SK-N-SH (cell line): Measurements from ENCODE around the gene AKT2. TPM values are rescaled to one million over a fixed set of nuclear protein-coding genes. Genes with fewer than 3 reads are reported as not detected.

Experiments used
- CTCF ChIA-PET: fragments of 300-600, 350-600 bp; formaldehyde crosslinking; extraction: SDS; loops from one replicate; lab custom pipeline; 2021; lab: Yijun Ruan, JAX
- POLR2A ChIA-PET: fragments of 350-600 bp; sonication (Branson Sonifier 250); formaldehyde crosslinking; extraction: SDS; loops from one replicate; lab custom pipeline; 2020; ENCODE audit warnings: antibody characterized with exemption, inconsistent platforms; lab: Yijun Ruan, JAX
- DNase-seq: peaks from one replicate; pipeline ENCODE4 v3.0.0; 2012
- H2AFZ ChIP-seq: fragments of 200-600 bp; sonication (generic); 2 replicates; pipeline ENCODE4 v1.8.1; 2016; ENCODE audit warnings: antibody characterized with exemption, mild to moderate bottlenecking, low read depth
- H3F3A ChIP-seq: fragments of 200-600 bp; sonication (generic); replicated peaks from 2 replicates; pipeline ENCODE3; 2016; ENCODE audit warnings: antibody characterized with exemption, mild to moderate bottlenecking; ENCODE audit not compliant: insufficient read depth
- H3K27ac ChIP-seq, 2 experiments: fragments of 200-500 bp in 1 of 2; fragments of 200-600 bp in 1 of 2; sonication (Bioruptor generic) in 1 of 2; sonication (generic), shearing (Covaris generic) in 1 of 2; 2 replicates each; pipeline versions ENCODE4 v1.5.1 to v1.6.1; 2014 to 2016; ENCODE audit warnings: low read depth in 2 of 2, inconsistent platforms in 1 of 2, low read length in 1 of 2, mild to moderate bottlenecking in 1 of 2, mixed read lengths in 1 of 2
- H3K27me3 ChIP-seq: fragments of 200-600 bp; sonication (generic), shearing (Covaris generic); 2 replicates; pipeline ENCODE4 v1.6.1; 2016; ENCODE audit warnings: mixed run types; ENCODE audit not compliant: insufficient read depth
- H3K36me3 ChIP-seq, 2 experiments: fragments of 200-500 bp in 1 of 2; fragments of 200-600 bp in 1 of 2; sonication (Bioruptor generic) in 1 of 2; sonication (generic) in 1 of 2; replicated peaks in 1 of 2; 2 replicates each; pipeline versions ENCODE3 to v1.5.1; 2014 to 2016; ENCODE audit warnings: low read length in 1 of 2, mild to moderate bottlenecking in 1 of 2; ENCODE audit not compliant: insufficient read depth in 2 of 2, control insufficient read depth in 1 of 2
- H3K4me1 ChIP-seq, 2 experiments: fragments of 200-500 bp in 1 of 2; fragments of 200-600 bp in 1 of 2; sonication (Bioruptor generic) in 1 of 2; sonication (generic), shearing (Covaris generic) in 1 of 2; 2 replicates each; pipeline versions ENCODE4 v1.5.1 to v1.6.1; 2014 to 2016; ENCODE audit warnings: low read depth in 1 of 2, low read length in 1 of 2, mixed run types in 1 of 2; ENCODE audit not compliant: insufficient read depth in 2 of 2, control insufficient read depth in 1 of 2
- H3K4me2 ChIP-seq: fragments of 200-600 bp; sonication (generic), shearing (Covaris generic); 2 replicates; pipeline ENCODE4 v1.6.1; 2017; ENCODE audit warnings: mixed run types
- H3K4me3 ChIP-seq, 2 experiments: fragments of 200-500 bp in 1 of 2; fragments of 200-600 bp in 1 of 2; sonication (Bioruptor generic) in 1 of 2; sonication (generic), shearing (Covaris generic) in 1 of 2; 2 replicates each; pipeline versions ENCODE4 v1.5.1 to v1.8.1; 2014 to 2016; ENCODE audit warnings: low read depth in 2 of 2, inconsistent platforms in 1 of 2, low read length in 1 of 2, mild to moderate bottlenecking in 1 of 2, mixed read lengths in 1 of 2, moderate library complexity in 1 of 2
- H3K79me2 ChIP-seq: fragments of 200-600 bp; sonication (generic); 2 replicates; pipeline ENCODE4 v1.8.1; 2017; ENCODE audit warnings: mild to moderate bottlenecking; ENCODE audit not compliant: insufficient read depth
- H3K9ac ChIP-seq: fragments of 200-600 bp; sonication (generic); 2 replicates; pipeline ENCODE4 v1.6.1; 2017; ENCODE audit warnings: mixed run types
- H3K9me2 ChIP-seq: fragments of 200-600 bp; sonication (generic); 2 replicates; pipeline ENCODE4 v1.6.1; 2017; ENCODE audit warnings: mixed run types
- H3K9me3 ChIP-seq: fragments of 200-600 bp; sonication (generic); 2 replicates; pipeline ENCODE4 v1.6.1; 2017; ENCODE audit warnings: mixed run types, mild to moderate bottlenecking, moderate library complexity
- H4K20me1 ChIP-seq: fragments of 200-600 bp; sonication (generic); 2 replicates; pipeline ENCODE4 v1.6.1; 2017; ENCODE audit warnings: mild to moderate bottlenecking, mixed run types; ENCODE audit not compliant: insufficient read depth
- CHD2 ChIP-seq: fragments of 150-350 bp; IDR thresholded peaks from 2 replicates; pipeline ENCODE4 v1.6.1; 2018; ENCODE audit warnings: low read length; ENCODE audit not compliant: partially characterized antibody
- ELF1 ChIP-seq: IDR thresholded peaks from 2 replicates; pipeline ENCODE4 v1.4.0; 2012
- EP300 ChIP-seq, 2 experiments: IDR thresholded peaks; 2 replicates each; pipeline versions ENCODE4 v1.4.0 to v1.6.1; 2012; ENCODE audit warnings: borderline replicate concordance in 1 of 2, low read depth in 1 of 2, low read length in 1 of 2
- EZH2phosphoT487 ChIP-seq: fragments of 200-600 bp; sonication (generic); IDR thresholded peaks from 2 replicates; pipeline ENCODE4 v1.6.1; 2017; ENCODE audit warnings: low read depth, mixed run types, mild to moderate bottlenecking, antibody characterized with exemption, moderate library complexity, borderline replicate concordance
- FOSL2 ChIP-seq: IDR thresholded peaks from 2 replicates; pipeline ENCODE4 v1.4.0; 2012; ENCODE audit warnings: low read depth, mild to moderate bottlenecking, moderate library complexity, borderline replicate concordance
- GABPA ChIP-seq: IDR thresholded peaks from 2 replicates; pipeline ENCODE4 v1.4.0; 2012; ENCODE audit warnings: low read depth, mild to moderate bottlenecking
- GATA2 ChIP-seq: sonication (generic); formaldehyde crosslinking; IDR thresholded peaks from 2 replicates; pipeline ENCODE4 v1.5.0; 2020; ENCODE audit warnings: mild to moderate bottlenecking, missing genetic modification reagents
- JUND ChIP-seq: IDR thresholded peaks from 2 replicates; pipeline ENCODE4 v1.4.0; 2012
- MAX ChIP-seq: IDR thresholded peaks from 2 replicates; pipeline ENCODE4 v1.4.0; 2012; ENCODE audit warnings: low read depth
- MEF2A ChIP-seq: IDR thresholded peaks from 2 replicates; pipeline ENCODE4 v1.4.0; 2012; ENCODE audit warnings: low read depth, borderline replicate concordance
- MXI1 ChIP-seq: IDR thresholded peaks from 2 replicates; pipeline ENCODE4 v1.6.1; 2012; ENCODE audit warnings: mild to moderate bottlenecking, low read depth, low read length, improper control_type of control experiment
- NFIC ChIP-seq: IDR thresholded peaks from 2 replicates; pipeline ENCODE4 v1.4.0; 2012; ENCODE audit warnings: borderline replicate concordance
- PBX3 ChIP-seq: IDR thresholded peaks from 2 replicates; pipeline ENCODE4; 2012
- POLR2AphosphoS5 ChIP-seq: IDR thresholded peaks from 2 replicates; pipeline ENCODE4 v1.6.1; 2012; ENCODE audit warnings: low read depth, low read length
- RXRA ChIP-seq: IDR thresholded peaks from 2 replicates; pipeline ENCODE4 v1.4.0; 2012; ENCODE audit warnings: low read depth, mild to moderate bottlenecking, borderline replicate concordance
- SIN3A ChIP-seq: IDR thresholded peaks from 2 replicates; pipeline ENCODE4 v1.6.1; 2012; ENCODE audit warnings: low read depth, mild to moderate bottlenecking, low read length, moderate library complexity, borderline replicate concordance
- SMC3 ChIP-seq: IDR thresholded peaks from 2 replicates; pipeline ENCODE4 v1.6.1; 2012; ENCODE audit warnings: low read depth, low read length, improper control_type of control experiment
- TEAD4 ChIP-seq: IDR thresholded peaks from 2 replicates; pipeline ENCODE4 v1.4.0; 2012; ENCODE audit warnings: mild to moderate bottlenecking, borderline replicate concordance; ENCODE audit not compliant: insufficient read depth
- USF1 ChIP-seq: IDR thresholded peaks from 2 replicates; pipeline ENCODE4 v1.4.0; 2012; ENCODE audit warnings: low read depth, borderline replicate concordance
- YY1 ChIP-seq: IDR thresholded peaks from 2 replicates; pipeline ENCODE4 v1.4.0; 2012; ENCODE audit warnings: low read depth, mild to moderate bottlenecking
- WGBS: methylation state at CpG from one replicate; pipeline ENCODE4 v1.1.6; 2017; ENCODE audit warnings: low lambda C conversion rate; 5-methylcytosine and 5-hydroxymethylcytosine counted together
- polyA plus RNA-seq, 3 experiments: library from polyadenylated mRNA; depleted of rRNA; stranded (reverse); fragments of >200 nt; gene quantifications; 2 replicates each; pipeline ENCODE4 v1.2.3, GENCODE V29; 2012

AKT2 gene
- polyA plus RNA-seq, 1 of the 3 experiments (the other 2 are of a cell fraction): 99.8 TPM

- H3K36me3 ChIP-seq: peaks cover 0 to 13% of the 10 kb centered on the region in 2 experiments
- no peaks in the 10 kb centered on the region for H3K9me3 ChIP-seq
- CTCF ChIA-PET: interaction anchor here (1.0 kb wide), 1 partner anchor 12 kb away, joined by 3 read pairs; the partner anchor contains the start of gene TTC9B
- TF ChIP-seq EZH2phosphoT487 (no peak), GATA2 (CRISPR knock-in tag) (no peak), PBX3 (no peak), TEAD4 (no peak), RXRA (no peak), JUND (no peak), MXI1 (no peak), POLR2AphosphoS5 (no peak)
- peaks cover 17% of the 10 kb centered on the region for H3F3A ChIP-seq
- H3K9me2 ChIP-seq: no peaks in the 10 kb centered on the region
- peaks cover 0 to 8% of the 10 kb centered on the region in 2 experiments; a peak in 2 of 4 replicates for H3K4me1 ChIP-seq
- no peak for DNase-seq
- no peaks in the 10 kb centered on the region for H4K20me1 ChIP-seq
- H2AFZ ChIP-seq: no peak overlapping the region
- no peaks in the 10 kb centered on the region for H3K27me3 ChIP-seq
- H3K79me2 ChIP-seq: no peaks in the 10 kb centered on the region
- no peak overlapping the region for H3K4me3 ChIP-seq
- POLR2A ChIA-PET: no interaction called here
- 0 out of 2 replicates have a peak overlapping the region, but pooled peaks have one; percentile 41 for H3K4me2 ChIP-seq
- no peak overlapping the region for H3K9ac ChIP-seq
- H3K27ac ChIP-seq: peak overlapping the region in 1 of 2 experiments; percentile 11; a peak in 1 of 4 replicates
- 85% methylated on average over 4 of the region's 4 CpGs for WGBS
Measured at GRCh38 chr19:40229926-40230417, 55.2 kb downstream of the AKT2 start.

GRCh38 chr19:40229484-40229883 is 55.7 kb downstream of the AKT2 start:
- no peaks in the 10 kb centered on the region for H3K79me2 ChIP-seq
- POLR2A ChIA-PET: no interaction called here
- peaks cover 17% of the 10 kb centered on the region for H3F3A ChIP-seq
- peaks cover 0 to 8% of the 10 kb centered on the region in 2 experiments for H3K36me3 ChIP-seq
- no peaks in the 10 kb centered on the region for H3K27me3 ChIP-seq
- no peak for DNase-seq
- H3K9me3 ChIP-seq: no peaks in the 10 kb centered on the region
- 18% methylated on average over 3 of the region's 3 CpGs for WGBS
- no peaks in the 10 kb centered on the region for H3K9me2 ChIP-seq
- H3K9ac ChIP-seq: no peak overlapping the region
- H3K4me1 ChIP-seq: peaks cover 0 to 8% of the 10 kb centered on the region in 2 experiments; a peak in 2 of 4 replicates
- no peak overlapping the region for H3K4me3 ChIP-seq
- H4K20me1 ChIP-seq: no peaks in the 10 kb centered on the region
- no peak for TF ChIP-seq YY1
- peak; percentile 25; the same call in 1 of the 2 replicates for TF ChIP-seq FOSL2
- no peak for TF ChIP-seq SMC3
- TF ChIP-seq MEF2A: peak; percentile 59
- no peak for TF ChIP-seq NFIC
- 0 out of 2 replicates have a peak, but pooled peaks have one; percentile 3 for TF ChIP-seq JUND
- TF ChIP-seq CHD2: no peak
- TF ChIP-seq USF1: no peak
- TF ChIP-seq GABPA: no peak
- TF ChIP-seq ELF1: no peak
- peak; percentile 34; the same call in 1 of the 2 replicates for TF ChIP-seq PBX3
- no peak for TF ChIP-seq MAX
- TF ChIP-seq EP300 (IDR thresholded peaks at IDR 0.05; ENCODE audit: borderline replicate concordance in 1 of 2, low read depth in 1 of 2, low read length in 1 of 2): no peak
- TF ChIP-seq SIN3A: no peak
- TF ChIP-seq, all 33 proteins: peak for 4
- H2AFZ ChIP-seq: no peak overlapping the region
- CTCF ChIA-PET: interaction anchor here (0.6 kb wide), 1 partner anchor 66 kb away, joined by 3 read pairs; no protein-coding TSS in a partner anchor
- H3K4me2 ChIP-seq: 0 out of 2 replicates have a peak overlapping the region, but pooled peaks have one; percentile 41
- peak overlapping the region in 1 of 2 experiments; percentile 11; a peak in 2 of 4 replicates for H3K27ac ChIP-seq
